ENCODE data around the gene CDHR3.
"Not testable (repeated sequence)": the region's sequence is repeated elsewhere in the genome, so short reads cannot be mapped to it uniquely, and the experiment has no call there.

Gene CDHR3, protein sequence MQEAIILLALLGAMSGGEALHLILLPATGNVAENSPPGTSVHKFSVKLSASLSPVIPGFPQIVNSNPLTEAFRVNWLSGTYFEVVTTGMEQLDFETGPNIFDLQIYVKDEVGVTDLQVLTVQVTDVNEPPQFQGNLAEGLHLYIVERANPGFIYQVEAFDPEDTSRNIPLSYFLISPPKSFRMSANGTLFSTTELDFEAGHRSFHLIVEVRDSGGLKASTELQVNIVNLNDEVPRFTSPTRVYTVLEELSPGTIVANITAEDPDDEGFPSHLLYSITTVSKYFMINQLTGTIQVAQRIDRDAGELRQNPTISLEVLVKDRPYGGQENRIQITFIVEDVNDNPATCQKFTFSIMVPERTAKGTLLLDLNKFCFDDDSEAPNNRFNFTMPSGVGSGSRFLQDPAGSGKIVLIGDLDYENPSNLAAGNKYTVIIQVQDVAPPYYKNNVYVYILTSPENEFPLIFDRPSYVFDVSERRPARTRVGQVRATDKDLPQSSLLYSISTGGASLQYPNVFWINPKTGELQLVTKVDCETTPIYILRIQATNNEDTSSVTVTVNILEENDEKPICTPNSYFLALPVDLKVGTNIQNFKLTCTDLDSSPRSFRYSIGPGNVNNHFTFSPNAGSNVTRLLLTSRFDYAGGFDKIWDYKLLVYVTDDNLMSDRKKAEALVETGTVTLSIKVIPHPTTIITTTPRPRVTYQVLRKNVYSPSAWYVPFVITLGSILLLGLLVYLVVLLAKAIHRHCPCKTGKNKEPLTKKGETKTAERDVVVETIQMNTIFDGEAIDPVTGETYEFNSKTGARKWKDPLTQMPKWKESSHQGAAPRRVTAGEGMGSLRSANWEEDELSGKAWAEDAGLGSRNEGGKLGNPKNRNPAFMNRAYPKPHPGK

DNA sequence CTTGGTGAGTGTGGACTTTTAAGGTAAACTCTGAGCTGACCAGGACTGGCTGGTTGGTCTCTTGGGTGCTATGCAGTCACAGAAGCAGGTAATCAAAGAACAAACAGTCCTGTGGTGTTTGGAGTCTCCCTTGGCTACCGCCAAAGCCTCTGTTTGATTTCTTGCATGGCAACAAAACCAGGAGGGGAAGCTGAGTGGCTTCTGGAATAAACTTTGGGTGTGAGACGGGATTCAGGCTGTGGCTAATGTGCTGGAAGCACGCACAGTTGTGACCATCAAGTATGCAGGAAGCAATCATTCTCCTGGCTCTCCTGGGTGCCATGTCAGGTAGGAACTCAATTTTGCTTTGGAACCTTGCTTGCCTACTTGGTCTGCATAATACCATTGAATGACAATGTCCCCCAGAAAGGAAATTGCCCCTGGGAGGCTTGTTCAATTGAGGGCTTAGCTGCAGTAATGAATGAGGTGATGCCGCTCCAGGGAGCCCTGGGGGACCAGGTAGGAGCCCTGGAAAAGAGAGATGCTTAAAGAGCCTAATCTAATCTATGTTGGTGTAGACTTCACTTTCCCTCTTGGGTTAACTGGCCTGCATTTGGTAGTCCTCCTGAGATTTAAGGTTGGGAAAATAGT is at the start of gene CDHR3:
CDHR3 (plus strand) TSS at position 227 of the 630 bp plus-strand sequence; CDS start at position 282, 55 bp downstream.
- no peak for DNase-seq

DNA sequence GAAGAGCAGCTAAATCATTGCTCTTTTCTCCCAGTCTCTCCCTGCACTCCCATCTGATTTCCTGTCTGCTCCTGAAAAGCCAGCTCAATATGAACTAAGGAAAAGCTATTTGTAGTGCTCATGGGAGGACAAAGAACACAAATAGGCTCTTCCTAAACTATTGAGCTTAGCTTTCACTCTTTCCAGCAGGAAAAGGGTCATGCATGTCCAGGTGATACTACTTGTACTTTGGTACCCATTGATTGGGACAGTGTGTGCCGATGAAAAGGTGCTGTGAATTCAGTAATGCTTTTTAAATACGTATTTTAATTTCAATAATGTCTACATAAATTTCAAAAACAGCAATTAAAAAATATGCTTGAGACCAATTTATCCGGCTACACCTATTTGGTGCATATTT is 49.1 kb upstream of the CDHR3 start:
- DNase-seq, result no peak

DNA sequence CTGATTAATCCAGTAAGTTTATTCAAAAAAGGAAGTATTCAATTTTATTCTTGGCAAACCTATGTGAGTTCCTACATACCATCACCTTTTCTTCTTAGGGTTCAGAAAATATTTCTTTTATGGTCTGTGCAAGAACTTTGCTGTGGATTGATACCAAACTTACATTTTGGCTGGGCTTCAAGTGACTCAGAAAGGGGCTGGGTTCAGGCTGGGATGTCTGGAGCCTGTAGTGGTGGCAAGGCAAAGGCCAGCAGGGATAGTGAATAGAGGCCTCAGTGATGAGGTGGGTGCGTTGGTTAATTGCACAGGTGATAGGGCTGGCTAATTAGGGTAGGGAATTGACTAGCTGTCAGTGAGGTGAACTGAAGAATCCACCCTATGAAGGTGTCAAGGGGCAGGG is 46.5 kb upstream of the CDHR3 start:
- peak; percentile 59 for DNase-seq

DNA sequence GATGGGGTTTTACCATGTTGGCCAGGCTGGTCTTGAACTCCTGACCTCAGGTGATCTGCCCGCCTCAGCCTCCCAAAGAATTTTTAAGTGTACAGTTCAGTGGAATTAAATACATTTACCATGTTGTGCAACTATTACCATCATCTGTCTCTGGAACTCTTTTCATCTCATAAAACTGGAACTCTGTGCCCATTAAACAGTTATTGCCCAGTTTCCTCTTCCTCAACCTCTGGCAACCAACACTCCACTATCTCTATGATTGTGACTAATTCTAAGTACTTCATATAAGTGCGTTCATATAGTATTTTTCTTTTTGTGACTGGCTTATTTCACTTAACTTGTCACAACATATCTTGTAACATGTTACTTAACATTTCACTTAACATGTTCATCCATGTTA is 45.4 kb upstream of the CDHR3 start:
- DNase-seq, result no peak

DNA sequence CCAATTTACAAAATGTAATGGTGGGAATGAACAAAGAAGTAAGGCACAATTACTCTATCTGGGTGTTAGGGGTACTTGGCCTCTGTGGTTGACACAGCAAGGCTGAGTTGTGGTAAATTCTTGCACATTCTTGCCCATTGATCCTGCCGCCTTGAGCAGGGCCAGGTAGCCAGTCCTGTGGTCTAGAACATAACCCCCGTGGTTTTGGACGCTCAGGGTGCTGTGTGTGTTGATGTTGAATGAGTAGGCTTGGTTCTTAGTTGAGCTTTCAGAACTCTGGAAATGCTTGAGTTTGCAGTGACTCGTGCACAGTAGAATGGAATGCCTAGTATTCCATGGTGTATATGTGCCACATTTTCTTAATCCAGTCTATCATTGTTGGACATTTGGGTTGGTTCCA is 42.3 kb upstream of the CDHR3 start:
- peak; percentile 40 for DNase-seq

DNA sequence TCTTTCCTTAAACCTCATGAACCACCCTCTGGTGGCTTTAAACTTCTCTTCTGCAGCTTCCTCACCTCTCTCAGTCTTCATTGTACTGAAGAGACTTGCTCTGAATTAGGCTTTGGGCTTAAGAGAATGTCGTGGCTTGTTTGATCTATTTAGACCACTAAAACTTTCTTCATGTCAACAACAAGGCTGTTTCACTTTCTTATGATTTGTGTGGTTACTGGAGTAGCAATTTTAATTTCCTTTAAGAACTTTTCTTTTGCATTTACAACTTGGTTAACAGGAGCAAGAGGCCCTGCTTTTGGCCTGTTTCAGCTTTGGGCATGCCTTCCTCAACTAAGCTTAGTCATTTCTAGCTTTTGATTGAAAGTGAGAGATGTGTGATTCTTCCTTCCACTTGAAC is 38.1 kb upstream of the CDHR3 start:
- DNase-seq, result no peak

DNA sequence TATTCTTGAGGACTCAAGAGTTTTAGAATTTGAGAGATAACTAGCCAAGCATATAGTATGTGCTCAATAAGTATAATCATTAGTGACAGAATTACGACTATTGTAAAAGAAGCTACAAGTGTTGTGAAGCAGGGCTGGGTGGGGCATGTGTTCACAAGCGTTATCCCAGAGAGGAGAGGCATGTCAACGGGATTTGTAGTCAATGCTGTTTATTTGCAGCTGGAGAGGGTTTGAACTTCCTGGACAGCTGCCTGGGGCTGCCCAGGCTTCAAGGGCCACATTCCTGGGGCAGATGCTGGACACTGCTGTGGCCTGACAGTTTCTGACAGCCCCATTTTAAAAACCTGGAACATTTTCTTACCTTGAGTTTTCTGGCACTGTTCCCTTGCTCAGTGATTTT is 36.9 kb upstream of the CDHR3 start:
- DNase-seq, result no peak

DNA sequence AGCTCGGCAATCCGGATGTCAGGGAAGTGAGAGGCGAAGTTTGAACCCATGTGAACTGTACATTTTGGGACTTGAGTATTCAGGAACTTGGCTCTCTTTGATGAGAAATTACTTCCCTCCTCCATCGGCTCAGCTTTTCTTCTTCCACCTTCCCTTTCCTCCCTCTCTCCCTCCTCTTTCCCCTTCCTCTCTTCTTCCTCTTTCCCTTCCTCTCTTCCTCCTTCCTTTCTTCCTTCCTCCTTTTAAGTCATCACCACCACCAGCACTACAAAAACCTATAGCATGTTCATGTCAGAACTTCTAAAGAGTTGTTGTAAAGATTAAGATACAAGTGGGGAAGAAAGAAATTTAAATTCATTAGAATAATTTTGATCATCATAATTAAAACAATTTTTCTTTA is 31.9 kb upstream of the CDHR3 start:
- no peak for DNase-seq

DNA sequence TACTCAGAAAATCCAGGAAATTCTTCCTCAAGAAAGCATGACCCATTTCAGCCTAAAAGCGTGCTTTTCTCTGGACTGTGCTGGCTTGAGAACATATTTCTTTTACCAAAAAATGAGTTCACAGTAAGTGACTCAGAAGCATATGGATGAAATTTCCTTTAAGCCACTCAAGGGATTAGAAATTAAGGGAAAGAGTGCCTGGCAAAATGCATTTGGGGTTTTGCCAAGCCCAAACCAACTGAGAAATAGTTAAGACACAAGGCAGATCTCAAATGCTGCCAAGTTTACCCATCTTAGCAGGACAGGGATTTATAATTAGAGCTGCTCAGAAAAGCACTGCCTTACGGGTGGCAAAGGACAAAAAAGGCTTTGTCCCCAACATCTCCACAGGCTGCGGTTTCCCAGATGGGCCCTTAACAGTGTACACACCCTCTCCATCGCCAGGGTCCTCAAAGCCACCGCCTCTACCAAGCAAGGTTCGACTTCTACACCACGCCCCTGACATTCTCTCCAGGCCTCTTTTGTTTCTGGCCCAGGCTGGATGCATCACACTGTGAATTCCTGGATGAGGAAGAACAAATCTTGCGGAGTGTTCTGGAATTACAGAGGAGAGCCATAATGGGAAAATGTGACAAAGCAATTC is 30.1 kb upstream of the CDHR3 start:
- DNase-seq, result peak; percentile 96

DNA sequence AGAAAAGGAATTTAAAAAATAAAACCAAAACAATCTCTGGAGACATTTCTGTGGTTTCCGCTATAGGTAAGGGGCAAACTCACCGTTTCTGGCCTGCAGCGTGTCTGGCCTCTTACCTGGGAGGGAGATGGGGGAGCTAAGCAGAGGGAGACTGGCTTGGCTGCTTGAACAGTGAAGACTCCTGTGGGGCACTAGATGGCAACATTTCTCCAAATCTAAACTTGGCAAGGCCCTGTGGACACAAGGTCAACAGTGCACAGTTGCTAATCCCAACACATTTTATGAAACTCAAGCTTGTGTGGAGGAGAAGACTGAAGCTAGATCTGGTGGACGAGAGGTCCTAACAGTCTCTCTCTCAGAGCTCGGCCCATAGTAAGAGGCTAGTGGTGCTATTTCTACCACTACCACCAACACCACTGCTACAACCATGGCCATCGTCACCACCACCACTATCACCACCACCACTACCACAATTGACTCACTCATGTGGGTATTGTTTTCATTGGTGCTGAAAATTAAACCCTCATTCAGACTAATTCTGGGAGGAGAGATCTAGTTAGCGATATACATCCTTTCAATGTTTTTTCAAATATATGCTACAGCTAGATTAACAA is 28.4 kb upstream of the CDHR3 start:
- peak; percentile 32 for DNase-seq

DNA sequence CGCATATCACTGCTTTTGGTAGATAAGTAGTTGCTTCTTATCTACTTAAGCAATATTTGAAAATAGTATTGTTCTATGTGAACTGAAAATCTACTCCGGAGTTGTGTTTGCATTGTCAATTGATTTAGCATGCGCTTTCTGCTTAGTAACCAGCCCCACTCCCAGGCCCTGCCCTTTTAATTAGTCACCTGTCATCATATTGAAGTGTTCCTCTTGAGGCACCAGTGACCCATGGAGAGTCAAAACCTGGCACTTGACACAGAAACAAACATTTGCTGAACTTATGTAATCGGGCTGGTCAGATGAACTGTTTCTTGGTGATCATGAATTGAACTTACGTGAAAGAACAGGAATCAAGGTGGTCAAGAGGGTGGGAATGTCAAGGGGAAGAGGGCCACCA is 27.8 kb upstream of the CDHR3 start:
- DNase-seq, result no peak

DNA sequence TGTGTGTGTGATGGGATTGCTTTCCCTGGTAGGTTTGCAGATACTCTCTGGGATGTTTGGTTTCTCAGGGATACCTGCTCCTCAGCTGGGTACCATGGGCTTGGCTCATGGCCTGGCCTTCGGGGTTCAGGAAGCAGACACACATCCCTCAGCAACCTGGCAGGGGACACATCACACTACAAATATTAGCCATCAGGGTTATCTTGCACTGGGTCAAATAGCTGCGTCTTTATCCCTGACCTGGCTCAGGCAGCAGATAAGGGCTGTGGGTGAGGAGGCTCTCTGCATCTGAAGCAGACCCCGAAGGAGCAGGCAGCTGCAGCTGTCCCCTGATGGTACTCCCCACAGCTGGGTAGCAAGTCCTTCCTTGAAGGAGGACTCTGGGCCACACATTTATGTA is 25.7 kb upstream of the CDHR3 start:
- no peak for DNase-seq

DNA sequence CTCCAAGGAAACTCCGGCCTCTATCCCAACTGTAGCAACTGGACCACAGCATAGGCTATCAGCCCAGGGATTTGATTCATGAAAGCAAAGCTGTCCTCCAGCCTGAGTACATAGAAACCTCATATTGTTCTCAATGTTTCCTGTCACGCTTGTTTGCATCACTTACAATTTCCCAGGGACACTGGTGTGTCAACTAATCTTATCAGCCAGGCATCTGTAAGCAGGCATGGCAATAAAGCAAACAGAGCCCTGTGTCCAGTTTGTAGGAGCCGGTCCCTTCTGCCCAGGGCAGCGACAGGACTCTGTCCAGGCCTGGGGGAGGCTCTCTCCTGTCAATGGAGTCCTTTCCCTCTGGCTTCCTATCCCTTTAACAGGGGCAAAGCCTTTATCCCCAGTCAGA is 23.0 kb upstream of the CDHR3 start:
- DNase-seq, result no peak

DNA sequence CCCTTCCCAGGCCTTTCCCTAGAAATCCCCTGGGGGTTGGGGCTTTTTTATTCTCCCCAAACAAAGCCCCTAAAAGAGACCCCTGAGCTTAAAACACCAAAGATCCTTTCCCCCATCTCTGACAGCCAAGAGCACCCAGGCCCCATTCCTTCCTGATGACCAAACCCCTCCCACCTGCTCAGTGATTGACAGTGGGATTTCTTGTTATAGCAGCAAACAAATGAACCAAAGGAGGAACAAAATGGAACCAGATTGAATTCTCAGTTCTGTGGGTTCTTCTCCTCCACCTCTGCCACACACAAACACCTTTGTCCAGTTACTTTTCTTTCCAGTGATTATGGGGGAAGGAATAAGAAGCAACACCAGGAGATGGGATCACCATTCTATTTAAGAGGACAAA is 21.5 kb upstream of the CDHR3 start:
- DNase-seq, result no peak

DNA sequence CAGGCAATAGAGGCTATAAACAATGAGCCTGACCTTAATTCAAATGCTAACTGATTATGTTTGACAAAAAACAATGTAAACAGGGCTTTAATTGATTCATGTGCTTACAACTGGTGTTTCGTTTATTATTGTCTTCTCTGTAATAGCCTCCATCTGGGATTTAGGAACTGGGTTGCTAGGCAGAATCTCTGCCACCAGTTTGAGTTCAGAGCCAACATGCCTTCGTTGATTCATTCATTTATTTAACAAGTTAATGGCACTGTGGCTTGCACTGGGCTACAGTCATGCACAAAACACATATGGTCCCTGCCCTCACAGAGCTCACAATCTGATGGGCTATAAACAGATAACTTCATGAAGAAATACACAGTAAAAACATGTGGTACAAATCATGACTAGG is 19.6 kb upstream of the CDHR3 start:
- no peak for DNase-seq

DNA sequence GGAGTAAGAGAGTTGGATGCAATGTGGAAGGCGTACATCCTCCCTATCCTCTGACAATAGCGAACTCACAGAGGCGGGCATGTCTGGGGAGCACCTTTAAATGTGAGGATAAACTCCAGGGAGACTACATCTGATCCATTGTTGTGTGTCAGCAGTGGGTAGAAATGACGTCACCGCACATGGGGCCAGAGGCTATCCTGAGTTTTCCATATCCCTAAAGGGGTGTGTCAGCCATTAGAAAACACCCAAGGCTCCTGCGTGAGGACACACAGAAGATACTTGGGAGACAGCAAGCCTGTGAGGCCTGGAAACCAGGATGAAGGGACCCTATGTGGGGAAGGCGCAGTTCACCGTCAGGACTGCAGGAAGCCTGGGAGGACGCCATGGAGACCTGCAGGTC is 17.2 kb upstream of the CDHR3 start:
- no peak for DNase-seq

DNA sequence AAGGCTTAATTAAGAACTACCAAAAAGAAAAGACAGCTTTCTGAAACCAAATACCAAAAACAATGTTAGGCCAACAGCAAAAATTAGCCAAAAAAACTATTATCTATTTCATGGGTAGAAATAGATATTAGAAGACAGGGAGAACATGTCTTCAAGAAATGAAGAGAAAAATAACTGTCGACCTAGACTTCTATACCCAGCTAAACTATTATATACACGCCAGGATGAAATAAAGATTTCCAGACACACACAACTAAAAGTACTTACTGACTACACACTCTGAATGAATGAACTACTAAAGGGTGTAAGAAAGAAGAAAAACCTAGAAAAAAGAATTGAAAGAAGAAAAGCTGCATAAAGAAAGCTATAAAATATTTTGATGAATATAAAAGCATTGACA is 11.5 kb upstream of the CDHR3 start:
- no peak for DNase-seq

DNA sequence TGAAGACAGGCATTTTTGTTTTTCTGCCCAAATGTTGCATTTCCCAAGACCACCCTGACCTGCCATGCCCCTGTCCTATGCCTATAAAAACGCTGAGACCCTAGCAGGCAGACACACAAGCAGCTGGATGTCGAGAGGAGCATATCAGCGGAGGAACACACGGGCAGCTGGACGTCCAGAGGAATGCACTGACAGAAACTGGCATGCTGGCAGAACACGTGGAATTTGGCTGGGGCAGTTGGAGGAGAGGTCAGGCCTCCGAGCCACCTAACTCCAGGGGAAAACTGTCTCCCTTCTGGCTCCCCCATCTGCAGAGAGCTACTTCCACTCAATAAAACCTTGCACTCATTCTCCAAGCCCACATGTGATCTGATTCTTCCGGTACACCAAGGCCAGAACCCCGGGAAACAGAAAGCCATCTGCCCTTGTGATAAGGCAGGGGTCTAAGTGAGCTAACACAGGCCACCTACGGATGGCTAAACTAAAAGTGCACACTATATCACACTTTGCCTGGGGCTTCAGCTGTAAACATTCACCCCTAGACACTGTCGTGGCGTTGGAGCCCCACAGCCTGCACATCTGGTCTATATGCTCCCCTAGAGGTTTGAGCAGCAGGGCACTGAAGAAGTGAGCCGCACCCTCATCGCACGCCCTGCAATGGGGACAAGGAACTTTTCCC is 10.0 kb upstream of the CDHR3 start:
- no peak for DNase-seq

DNA sequence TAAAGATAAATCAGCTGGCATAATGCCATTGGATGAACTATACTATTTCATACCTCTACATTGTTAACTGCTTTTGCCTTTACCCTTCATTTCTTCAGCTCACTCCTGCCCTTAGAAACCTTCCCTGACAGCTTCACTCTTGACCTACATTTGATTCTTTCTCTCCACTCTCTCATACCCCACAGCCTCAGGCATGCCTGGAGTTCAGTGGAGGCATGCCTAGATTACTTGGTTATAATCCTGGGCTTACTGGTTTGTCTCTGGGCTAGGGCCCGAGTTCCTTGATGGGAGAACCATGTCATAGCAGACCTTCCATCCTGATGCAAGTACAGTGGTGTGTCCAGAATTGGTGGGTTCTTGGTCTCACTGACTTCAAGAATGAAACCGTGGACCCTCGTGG is 8.4 kb upstream of the CDHR3 start:
- DNase-seq, result no peak

DNA sequence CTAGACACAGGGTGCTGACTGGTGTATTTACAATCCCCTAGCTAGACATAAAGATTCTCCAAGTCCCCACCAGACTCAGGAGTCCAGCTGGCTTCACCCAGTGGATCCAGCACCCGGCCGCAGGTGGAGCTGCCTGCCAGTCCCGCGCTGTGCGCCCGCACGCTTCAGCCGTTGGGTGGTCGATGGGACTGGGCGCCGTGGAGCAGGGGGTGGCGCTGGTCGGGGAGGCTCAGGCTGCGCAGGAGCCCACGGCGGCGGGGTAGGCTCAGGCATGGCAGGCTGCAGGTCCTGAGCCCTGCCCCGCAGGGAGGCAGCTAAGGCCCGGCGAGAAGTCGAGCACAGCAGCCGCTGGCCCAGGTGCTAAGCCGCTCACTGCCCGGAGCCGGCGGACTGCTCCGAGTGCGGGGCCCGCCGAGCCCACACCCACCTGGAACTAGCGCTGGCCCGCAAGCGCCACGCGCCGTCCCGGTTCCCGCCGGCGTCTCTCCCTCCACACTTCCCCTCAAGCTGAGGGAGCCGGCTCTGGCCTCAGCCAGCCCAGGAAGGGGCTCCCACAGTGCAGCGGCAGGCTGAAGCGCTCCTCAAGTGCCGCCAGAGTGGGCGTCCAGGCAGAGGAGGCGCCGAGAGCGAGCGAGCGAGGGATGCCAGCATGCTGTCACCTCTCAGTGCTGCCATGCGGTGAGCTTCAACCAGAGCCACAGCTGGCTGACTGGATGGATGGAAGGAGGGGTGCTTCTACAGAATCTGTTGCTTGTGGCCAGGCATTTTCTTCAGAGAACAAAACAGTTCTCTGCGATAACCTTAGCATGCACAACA is 7.2 kb upstream of the CDHR3 start:
- DNase-seq, result not testable (repeated sequence)

DNA sequence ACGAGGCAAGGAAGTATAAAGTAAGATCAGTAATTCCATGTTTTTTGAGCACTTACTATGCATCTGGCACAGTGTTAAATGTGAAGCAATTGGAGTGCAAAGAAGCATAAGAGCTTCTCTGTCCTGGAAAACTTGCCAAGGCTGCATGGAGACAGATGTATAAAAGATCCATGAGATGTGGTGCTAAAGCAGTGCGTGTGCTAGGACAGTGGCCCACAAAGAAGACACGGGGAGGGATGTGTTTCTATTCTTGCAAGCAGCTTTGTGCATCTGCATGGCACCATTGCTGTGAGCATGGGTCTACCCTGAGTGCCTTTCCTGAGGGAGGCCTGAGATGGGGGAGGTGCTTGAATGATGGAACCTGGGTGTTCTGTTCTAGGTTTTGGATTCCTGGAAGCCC is 5.1 kb upstream of the CDHR3 start:
- DNase-seq, result no peak
